ENCODE data around the gene MAN1C1.

GRCh38 chr1:25573961-25574360 is 42.6 kb upstream of the MAN1C1 start:
- TF ChIP-seq CTCF (IDR thresholded peaks at IDR 0.05; ENCODE audit: insufficient read depth, low read length, poor library complexity, severe bottlenecking) (no peak), EZH2phosphoT487 (conservative IDR thresholded peaks at IDR 0.05; ENCODE audit: low read length) (no peak)
